GM19328 (cell line): ENCODE data around the gene OGT.
A peak's percentile ranks its signal among the peaks of the same experiment; 100 is the strongest.
"Not testable (repeated sequence)": the region's sequence is repeated elsewhere in the genome, so short reads cannot be mapped to it uniquely, and the experiment has no call there.

Experiments
- ATAC-seq: cut with Tn5 transposase; IDR thresholded peaks from one replicate; pipeline ENCODE4 v1.9.1; 2021; ENCODE audit warnings: mild to moderate bottlenecking, moderate library complexity; ENCODE audit not compliant: unreplicated experiment

The OGT gene

GRCh38 chrX:71537743-71538142 lies 4.8 kb downstream of the OGT start:
- ATAC-seq = no peak

GRCh38 chrX:71540801-71541200 lies 7.9 kb downstream of the OGT start:
- peak; percentile 28 for ATAC-seq

- peak; percentile 77 for ATAC-seq
Measured at GRCh38 chrX:71541210-71542022, 8.5 kb downstream of the OGT start.

- no peak for ATAC-seq
Measured at GRCh38 chrX:71542411-71542810, 9.5 kb downstream of the OGT start.

GRCh38 chrX:71542825-71543224 lies 9.9 kb downstream of the OGT start:
- ATAC-seq = no peak

- ATAC-seq = no peak
Measured at GRCh38 chrX:71543316-71543715, 10.4 kb downstream of the OGT start.

- no peak for ATAC-seq
Measured at GRCh38 chrX:71545364-71545763, 12.5 kb downstream of the OGT start.

- no peak for ATAC-seq
Measured at GRCh38 chrX:71546879-71547278, 14.0 kb downstream of the OGT start.

- ATAC-seq = no peak
Measured at GRCh38 chrX:71547339-71547738, 14.4 kb downstream of the OGT start.

- no peak for ATAC-seq
Measured at GRCh38 chrX:71549986-71550385, 17.1 kb downstream of the OGT start.

- no peak for ATAC-seq
Measured at GRCh38 chrX:71550578-71550977, 17.7 kb downstream of the OGT start.

GRCh38 chrX:71556036-71556435 lies 23.1 kb downstream of the OGT start:
- no peak for ATAC-seq

- no peak for ATAC-seq
Measured at GRCh38 chrX:71558920-71559319, 26.0 kb downstream of the OGT start.

- not testable (repeated sequence) for ATAC-seq
Measured at GRCh38 chrX:71559773-71560172, 26.9 kb downstream of the OGT start.

GRCh38 chrX:71563921-71564320 lies 31.0 kb downstream of the OGT start:
- ATAC-seq = no peak

GRCh38 chrX:71565474-71566041 lies 32.7 kb downstream of the OGT start:
- ATAC-seq = no peak

GRCh38 chrX:71571390-71571789 lies 38.5 kb downstream of the OGT start:
- not testable (repeated sequence) for ATAC-seq

GRCh38 chrX:71573590-71573989 lies 40.7 kb downstream of the OGT start:
- ATAC-seq = no peak

- no peak for ATAC-seq
Measured at GRCh38 chrX:71577682-71578081, 44.8 kb downstream of the OGT start.

- no peak for ATAC-seq
Measured at GRCh38 chrX:71578253-71579135, 45.6 kb downstream of the OGT start, which contains the start of gene GCNA. Gene GCNA, plus strand, starts transcription at chrX:71578437. Its CDS starts 2,385 bp downstream, at chrX:71580822.
